HepG2 (cell line): ENCODE results near the gene VAC14. TPM values are rescaled to one million over a fixed set of nuclear protein-coding genes. Genes with fewer than 3 reads are reported as not detected.

Experiments
- ATF1 ChIP-seq: IDR thresholded peaks from 2 replicates; pipeline ENCODE4 v1.6.1; 2016; ENCODE audit warnings: mild to moderate bottlenecking, control low read depth
- BHLHE40 ChIP-seq: IDR thresholded peaks from 2 replicates; pipeline ENCODE4 v1.6.1; 2011; ENCODE audit warnings: low read length, improper control_type of control experiment
- HDAC2 ChIP-seq: sonication (generic); formaldehyde crosslinking; IDR thresholded peaks from 2 replicates; pipeline ENCODE4 v1.4.0; 2020; ENCODE audit warnings: missing genetic modification reagents
- IKZF1 ChIP-seq: fragments of 450-650 bp; IDR thresholded peaks from 2 replicates; pipeline ENCODE4 v1.7.1; 2016
- KAT8 ChIP-seq: IDR thresholded peaks from 2 replicates; pipeline ENCODE4 v1.6.1; 2016; ENCODE audit warnings: missing genetic modification reagents, missing compliant biosample characterization
- MYPOP ChIP-seq: sonication (generic); formaldehyde crosslinking; IDR thresholded peaks from 2 replicates; pipeline ENCODE4 v1.8.1; 2023; ENCODE audit warnings: mild to moderate bottlenecking, moderate library complexity, missing genetic modification reagents
- NFE2L2 ChIP-seq: fragments of 150-350 bp; IDR thresholded peaks from 2 replicates; pipeline ENCODE4 v1.6.1; 2014; ENCODE audit warnings: low read length
- NR2F2 ChIP-seq: IDR thresholded peaks from 2 replicates; pipeline ENCODE4 v1.6.1; 2012; ENCODE audit warnings: low read depth, inconsistent platforms, borderline replicate concordance
- RBFOX2 ChIP-seq: fragments of 200-400 bp; formaldehyde crosslinking; IDR thresholded peaks from 2 replicates; pipeline ENCODE4 v1.6.1; 2017; ENCODE audit warnings: low read depth, mild to moderate bottlenecking, low read length
- SOX5 ChIP-seq: IDR thresholded peaks from 2 replicates; pipeline ENCODE4 v1.6.1; 2016; ENCODE audit warnings: borderline replicate concordance
- ZBTB40 ChIP-seq, 2 experiments: fragments of 450-650 bp in 1 of 2; sonication (generic) in 1 of 2; formaldehyde crosslinking in 1 of 2; IDR thresholded peaks; 2 replicates each; pipeline versions ENCODE4 v1.6.1 to v1.8.0; 2016 to 2022; ENCODE audit warnings: antibody characterized with exemption in 1 of 2, mild to moderate bottlenecking in 1 of 2, missing genetic modification reagents in 1 of 2
- ZHX1 ChIP-seq: sonication (generic); formaldehyde crosslinking; IDR thresholded peaks from 2 replicates; pipeline ENCODE4 v1.8.1; 2022; ENCODE audit warnings: low read depth, mild to moderate bottlenecking, missing genetic modification reagents
- ZNF333 ChIP-seq: sonication (generic); formaldehyde crosslinking; IDR thresholded peaks from 2 replicates; pipeline ENCODE4 v1.4.0; 2020; ENCODE audit warnings: mild to moderate bottlenecking, missing genetic modification reagents, borderline replicate concordance
- ZNF766 ChIP-seq: sonication (generic); formaldehyde crosslinking; IDR thresholded peaks from 2 replicates; pipeline ENCODE4 v1.5.0; 2020; ENCODE audit warnings: missing genetic modification reagents, borderline replicate concordance
- ZNF784 ChIP-seq: sonication (generic); formaldehyde crosslinking; IDR thresholded peaks from 2 replicates; pipeline ENCODE4 v1.5.1; 2020; ENCODE audit warnings: missing genetic modification reagents, mild to moderate bottlenecking, borderline replicate concordance
- polyA plus RNA-seq, 8 experiments: library from polyadenylated mRNA; depleted of rRNA in 3 of 8; stranded (reverse) in 7 of 8; unstranded in 1 of 8; fragments of >200 nt; fragmentation: Illumina TruSeq in 4 of 8; extraction: Trizol in 4 of 8; gene quantifications; 2 replicates each; pipeline versions ENCODE4 v1.2.1 to v1.2.3, GENCODE V29; 2011 to 2016; ENCODE audit warnings: low read depth in 4 of 8, missing spikeins in 1 of 8, mixed read lengths in 1 of 8; ENCODE audit not compliant: insufficient read depth in 1 of 8
- total RNA-seq, 5 experiments: library from RNA; depleted of rRNA; stranded (reverse); fragments of >200 nt; fragmentation: Illumina TruSeq; extraction: Trizol; gene quantifications; 2 replicates each; pipeline ENCODE4 v1.2.3, GENCODE V29; 2016; ENCODE audit warnings: low read depth in 1 of 5

Gene VAC14
- total and polyA plus RNA-seq, 2 of the 13 experiments (the other 11 are each of a cell fraction or from before 2014, with no cell fraction given): 23.5 to 24.6 TPM

GRCh38 chr16:70746708-70747424, 54.1 kb downstream of the VAC14 start (continued):
- TF ChIP-seq ZBTB40 (IDR thresholded peaks at IDR 0.05) (no peak), ZBTB40 (CRISPR knock-in tag; IDR thresholded peaks at IDR 0.05) (peak; percentile 76; the same call in 1 of the 2 replicates), SOX5 (CRISPR knock-in tag) (peak; percentile 79; the same call in 1 of the 2 replicates), ZHX1 (CRISPR knock-in tag) (peak; percentile 44; the same call in 1 of the 2 replicates), KAT8 (CRISPR knock-in tag) (peak; percentile 71; the same call in 1 of the 2 replicates), HDAC2 (CRISPR knock-in tag) (peak; percentile 87), BHLHE40 (peak; percentile 62; the same call in 1 of the 2 replicates), ZNF784 (CRISPR knock-in tag) (no peak), MYPOP (CRISPR knock-in tag) (peak; percentile 13; the same call in 1 of the 2 replicates), ATF1 (CRISPR knock-in tag) (no peak), NR2F2 (peak; percentile 33; the same call in 1 of the 2 replicates), IKZF1 (no peak), ZNF333 (CRISPR knock-in tag) (no peak), ZNF766 (CRISPR knock-in tag) (peak; percentile 77; the same call in 1 of the 2 replicates), NFE2L2 (peak; percentile 91), RBFOX2 (peak; percentile 50)
